Endothelial cell (in vitro differentiated cells): ENCODE measurements around the gene HIPK4. TPM values are rescaled to one million over a fixed set of nuclear protein-coding genes. Genes with fewer than 3 reads are reported as not detected.
A peak's percentile ranks its signal among the peaks of the same experiment; 100 is the strongest.

Experiments
- DNase-seq: peaks from one replicate; pipeline ENCODE4 v3.0.0; 2021; ENCODE audit warnings: low spot score
- H3K27ac Mint-ChIP-seq: one replicate; pipeline ENCODE4 v1.8.0; 2021; ENCODE audit warnings: mixed read lengths, inconsistent platforms; ENCODE audit not compliant: unreplicated experiment
- H3K27me3 Mint-ChIP-seq: one replicate; pipeline ENCODE4 v1.8.0; 2021; ENCODE audit warnings: mild to moderate bottlenecking, moderate library complexity, mixed read lengths, inconsistent platforms; ENCODE audit not compliant: unreplicated experiment
- H3K36me3 Mint-ChIP-seq: one replicate; pipeline ENCODE4 v1.8.0; 2021; ENCODE audit warnings: mild to moderate bottlenecking, low read depth, mixed read lengths, inconsistent platforms; ENCODE audit not compliant: unreplicated experiment
- H3K4me1 Mint-ChIP-seq: one replicate; pipeline ENCODE4 v1.8.0; 2021; ENCODE audit warnings: mild to moderate bottlenecking, mixed read lengths, inconsistent platforms; ENCODE audit not compliant: unreplicated experiment
- H3K4me3 Mint-ChIP-seq: one replicate; pipeline ENCODE4 v1.8.0; 2021; ENCODE audit warnings: mild to moderate bottlenecking, mixed read lengths, inconsistent platforms; ENCODE audit not compliant: unreplicated experiment
- H3K9me3 Mint-ChIP-seq: one replicate; pipeline ENCODE4 v1.8.0; 2021; ENCODE audit warnings: mixed read lengths, inconsistent platforms; ENCODE audit not compliant: unreplicated experiment
- total RNA-seq: library from RNA; stranded (reverse); fragmentation: NEBNext Ultra II Directional; extraction: Animal tissue kit (Norgen Biotek cat#: 25700); gene quantifications from one replicate; pipeline ENCODE4 v1.2.1, GENCODE V29; 2021; ENCODE audit not compliant: unreplicated experiment
- TF ChIP-seq, protein P1 (sequence below): fragments of 200-600 bp; sonication (generic); IDR thresholded peaks from one replicate; pipeline ENCODE4 v1.5.0; 2021; ENCODE audit warnings: antibody characterized with exemption; ENCODE audit not compliant: unreplicated experiment

Gene HIPK4
- total RNA-seq, 1 donor from 2014 or later = not detected

DNA sequence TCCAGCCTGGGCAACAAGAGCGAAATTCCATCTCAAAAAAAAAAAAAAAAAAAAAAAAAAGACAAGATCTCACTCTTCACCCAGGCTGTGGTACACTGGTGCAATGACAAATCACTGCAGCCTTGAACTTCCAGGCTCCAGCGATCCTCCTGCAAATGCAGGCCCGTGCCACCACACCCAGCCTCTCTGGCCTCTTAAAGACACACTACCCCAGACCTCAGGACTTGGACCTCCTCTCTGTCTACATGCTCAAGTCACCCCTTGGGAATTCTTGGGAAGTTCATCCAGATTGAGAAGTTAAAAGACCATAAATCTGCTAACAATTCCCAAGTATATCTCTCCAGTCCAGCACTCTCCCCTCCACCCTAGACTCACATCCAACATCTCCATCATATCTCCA is 10.6 kb upstream of the HIPK4 start:
- H3K4me3 Mint-ChIP-seq = no peak overlapping the region
- no peak for DNase-seq
- H3K27ac Mint-ChIP-seq = no peak overlapping the region
- peaks cover 18% of the 10 kb centered on the region for H3K27me3 Mint-ChIP-seq
- no peaks in the 10 kb centered on the region for H3K9me3 Mint-ChIP-seq
- peaks cover 11% of the 10 kb centered on the region for H3K4me1 Mint-ChIP-seq
- H3K36me3 Mint-ChIP-seq = peaks cover 14% of the 10 kb centered on the region
- TF ChIP-seq, protein P1, sequence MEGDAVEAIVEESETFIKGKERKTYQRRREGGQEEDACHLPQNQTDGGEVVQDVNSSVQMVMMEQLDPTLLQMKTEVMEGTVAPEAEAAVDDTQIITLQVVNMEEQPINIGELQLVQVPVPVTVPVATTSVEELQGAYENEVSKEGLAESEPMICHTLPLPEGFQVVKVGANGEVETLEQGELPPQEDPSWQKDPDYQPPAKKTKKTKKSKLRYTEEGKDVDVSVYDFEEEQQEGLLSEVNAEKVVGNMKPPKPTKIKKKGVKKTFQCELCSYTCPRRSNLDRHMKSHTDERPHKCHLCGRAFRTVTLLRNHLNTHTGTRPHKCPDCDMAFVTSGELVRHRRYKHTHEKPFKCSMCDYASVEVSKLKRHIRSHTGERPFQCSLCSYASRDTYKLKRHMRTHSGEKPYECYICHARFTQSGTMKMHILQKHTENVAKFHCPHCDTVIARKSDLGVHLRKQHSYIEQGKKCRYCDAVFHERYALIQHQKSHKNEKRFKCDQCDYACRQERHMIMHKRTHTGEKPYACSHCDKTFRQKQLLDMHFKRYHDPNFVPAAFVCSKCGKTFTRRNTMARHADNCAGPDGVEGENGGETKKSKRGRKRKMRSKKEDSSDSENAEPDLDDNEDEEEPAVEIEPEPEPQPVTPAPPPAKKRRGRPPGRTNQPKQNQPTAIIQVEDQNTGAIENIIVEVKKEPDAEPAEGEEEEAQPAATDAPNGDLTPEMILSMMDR = no peak

DNA sequence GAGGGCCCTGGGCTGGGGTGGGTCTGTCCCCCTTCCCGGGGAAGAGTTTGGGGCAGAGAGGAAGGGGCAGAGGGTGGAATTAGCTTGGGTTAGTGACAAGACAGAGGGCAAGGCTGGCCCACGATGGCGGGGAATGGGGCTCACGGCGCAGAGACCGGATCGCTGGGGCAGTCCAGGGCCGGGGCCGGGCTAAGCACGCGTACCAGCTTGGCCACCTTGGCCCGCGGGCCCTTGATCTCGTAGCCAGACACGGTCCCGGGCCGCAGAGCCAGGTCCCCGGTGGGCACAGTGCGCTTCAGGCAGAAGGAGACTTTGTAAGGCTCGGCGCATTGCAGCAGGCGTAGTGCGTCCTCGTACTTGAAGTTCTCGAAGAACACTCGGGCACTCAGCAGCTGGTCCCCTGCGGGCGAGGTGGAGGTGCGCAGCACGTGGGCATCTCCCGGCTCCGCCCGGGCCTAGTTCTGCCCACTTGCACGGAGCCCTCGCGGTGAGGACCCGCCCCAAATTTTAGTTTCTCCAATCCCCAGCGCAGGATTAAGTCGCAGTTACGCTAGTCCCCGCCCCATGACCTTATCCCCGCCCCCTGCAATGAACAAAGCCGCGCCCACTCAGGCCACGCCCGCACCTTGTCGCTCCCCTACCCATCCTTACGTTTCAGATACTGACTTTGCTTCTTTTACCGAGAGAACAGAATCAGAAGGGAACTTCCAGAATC is 8.6 kb upstream of the HIPK4 start:
- Mint-ChIP-seq H3K36me3 (peaks cover 14% of the 10 kb centered on the region), H3K27me3 (peaks cover 18% of the 10 kb centered on the region), H3K4me3 (peak overlapping the region; percentile 31), H3K27ac (no peak overlapping the region), H3K9me3 (no peaks in the 10 kb centered on the region), H3K4me1 (peaks cover 11% of the 10 kb centered on the region)
- TF ChIP-seq, protein P1 = no peak
- no peak for DNase-seq

DNA sequence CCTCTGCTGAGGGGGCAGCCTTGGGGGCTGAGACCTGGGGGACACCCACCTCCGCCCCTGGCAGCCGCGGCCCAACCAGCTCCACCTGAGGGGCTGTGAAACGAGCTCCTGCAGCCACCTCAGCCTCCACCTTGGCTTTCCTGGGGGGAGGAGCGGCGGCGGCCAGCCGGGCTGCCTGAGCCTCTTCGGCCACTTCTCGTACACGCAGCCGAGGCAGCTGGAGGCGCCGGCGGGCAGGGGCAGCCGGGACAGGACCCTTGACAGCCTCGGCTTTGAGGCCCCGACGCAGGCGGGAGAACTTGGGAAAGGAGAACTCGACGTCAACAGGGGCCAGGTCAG is 7.6 kb upstream of the HIPK4 start:
- no peak for DNase-seq
- TF ChIP-seq, protein P1 = no peak
- Mint-ChIP-seq H3K9me3 (no peaks in the 10 kb centered on the region), H3K27me3 (peaks cover 19% of the 10 kb centered on the region), H3K4me3 (no peak overlapping the region), H3K27ac (no peak overlapping the region), H3K36me3 (peaks cover 14% of the 10 kb centered on the region), H3K4me1 (peaks cover 7% of the 10 kb centered on the region)

DNA sequence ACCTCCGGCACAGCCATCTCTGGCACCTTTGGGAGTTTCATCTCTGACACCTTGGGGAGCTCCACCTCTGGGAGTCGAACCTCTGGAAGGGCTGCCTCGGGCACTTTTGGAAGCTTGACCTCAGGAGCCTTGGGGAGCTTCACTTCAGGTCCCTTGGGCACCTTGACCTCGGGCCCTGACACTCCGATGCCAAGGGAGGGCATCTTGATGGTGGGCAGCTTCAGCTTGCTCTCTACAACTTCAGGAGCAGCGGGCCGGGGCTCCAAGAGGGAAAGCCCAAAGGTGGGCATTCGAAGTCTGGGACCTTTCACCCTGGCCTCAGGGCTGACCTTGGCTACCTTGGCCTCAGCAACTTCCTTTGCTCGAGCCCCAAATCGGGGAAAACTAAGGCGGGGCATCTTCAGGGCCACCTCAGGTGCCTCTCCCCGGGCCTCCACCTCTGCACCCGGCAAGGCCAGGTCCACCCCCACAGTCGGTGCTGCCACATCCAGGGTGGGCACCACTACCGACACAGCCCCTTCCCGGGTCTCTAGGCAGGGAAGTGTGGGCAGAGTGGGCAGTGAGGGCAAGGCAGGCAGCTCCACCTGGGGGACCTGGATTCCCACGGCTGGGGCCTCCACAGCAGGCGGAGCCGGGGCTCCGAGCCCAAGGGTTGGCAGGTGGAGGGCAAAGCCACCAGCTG is 7.0 kb upstream of the HIPK4 start:
- Mint-ChIP-seq H3K27ac (no peak overlapping the region), H3K4me1 (peaks cover 7% of the 10 kb centered on the region), H3K9me3 (no peaks in the 10 kb centered on the region), H3K4me3 (no peak overlapping the region), H3K36me3 (peaks cover 14% of the 10 kb centered on the region), H3K27me3 (peaks cover 20% of the 10 kb centered on the region)
- no peak for DNase-seq
- TF ChIP-seq, protein P1 = no peak

DNA sequence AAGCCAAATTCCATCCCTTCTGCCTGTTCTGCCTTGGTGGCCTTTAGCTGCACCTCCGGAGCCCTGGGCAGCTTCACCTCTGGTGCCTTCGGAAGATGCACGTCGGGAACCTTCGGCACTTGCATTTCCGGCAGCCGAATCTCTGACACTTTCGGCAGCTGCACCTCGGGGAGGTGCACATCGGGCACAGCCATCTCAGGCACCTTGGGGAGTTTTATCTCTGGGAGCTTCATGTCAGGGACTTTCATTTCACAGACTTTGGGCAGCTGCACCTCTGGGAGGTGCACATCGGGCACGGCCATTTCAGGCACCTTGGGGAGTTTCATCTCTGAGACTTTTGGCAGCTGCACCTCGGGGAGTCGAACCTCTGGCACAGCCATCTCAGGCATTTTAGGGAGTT is 6.0 kb upstream of the HIPK4 start:
- Mint-ChIP-seq H3K36me3 (peaks cover 14% of the 10 kb centered on the region), H3K4me3 (peak overlapping the region; percentile 69), H3K27me3 (peaks cover 18% of the 10 kb centered on the region), H3K4me1 (peaks cover 7% of the 10 kb centered on the region), H3K27ac (no peak overlapping the region), H3K9me3 (no peaks in the 10 kb centered on the region)
- TF ChIP-seq, protein P1 = no peak
- DNase-seq = no peak
